GM23248 (cell line): Measurements from ENCODE around the gene BTBD7. TPM values are rescaled to one million over a fixed set of nuclear protein-coding genes. Genes with fewer than 3 reads are reported as not detected.

Experiments
- DNase-seq: peaks from one replicate; pipeline ENCODE4 v3.0.0-alpha.2; 2015
- H2AFZ ChIP-seq: fragments of 200-600 bp; sonication (generic); 2 replicates; pipeline ENCODE4 v1.6.1; 2016; ENCODE audit warnings: antibody characterized with exemption
- H3F3A ChIP-seq: fragments of 200-600 bp; sonication (generic); 2 replicates; pipeline ENCODE4 v1.6.1; 2016; ENCODE audit warnings: mild to moderate bottlenecking, antibody characterized with exemption, mixed run types; ENCODE audit not compliant: insufficient read depth
- H3K27ac ChIP-seq: fragments of 200-600 bp; sonication (generic); 2 replicates; pipeline ENCODE4 v1.5.1; 2016; ENCODE audit warnings: mild to moderate bottlenecking
- H3K27me3 ChIP-seq: fragments of 200-600 bp; sonication (generic); replicated peaks from 2 replicates; pipeline ENCODE4 v1.6.1; 2016; ENCODE audit warnings: mild to moderate bottlenecking; ENCODE audit not compliant: insufficient read depth
- H3K36me3 ChIP-seq: fragments of 200-600 bp; sonication (generic); 2 replicates; pipeline ENCODE4 v1.6.1; 2016; ENCODE audit warnings: low read depth, mild to moderate bottlenecking
- H3K4me1 ChIP-seq: fragments of 200-600 bp; sonication (generic); 2 replicates; pipeline ENCODE4 v1.6.1; 2016; ENCODE audit warnings: mild to moderate bottlenecking; ENCODE audit not compliant: insufficient read depth
- H3K4me2 ChIP-seq: fragments of 200-600 bp; sonication (generic); one replicate; pipeline ENCODE4 v1.6.1; 2016; ENCODE audit warnings: mild to moderate bottlenecking; ENCODE audit not compliant: unreplicated experiment
- H3K4me3 ChIP-seq: fragments of 200-600 bp; sonication (generic); 2 replicates; pipeline ENCODE4 v1.5.1; 2016; ENCODE audit warnings: mild to moderate bottlenecking
- H3K79me2 ChIP-seq: fragments of 200-600 bp; sonication (generic); 2 replicates; pipeline ENCODE4 v1.6.1; 2016; ENCODE audit warnings: mild to moderate bottlenecking; ENCODE audit not compliant: insufficient read depth
- H3K9ac ChIP-seq: fragments of 200-600 bp; sonication (generic); 2 replicates; pipeline ENCODE4 v1.6.1; 2016; ENCODE audit warnings: mild to moderate bottlenecking
- H3K9me2 ChIP-seq: fragments of 200-600 bp; sonication (generic); 2 replicates; pipeline ENCODE4 v1.6.1; 2016; ENCODE audit warnings: mixed run types, mild to moderate bottlenecking, moderate library complexity; ENCODE audit not compliant: insufficient read depth
- H3K9me3 ChIP-seq: fragments of 200-600 bp; sonication (generic); one replicate; pipeline ENCODE4 v1.6.1; 2017; ENCODE audit warnings: low read depth
- H4K20me1 ChIP-seq: fragments of 200-600 bp; sonication (generic); 2 replicates; pipeline ENCODE4 v1.6.0; 2016; ENCODE audit not compliant: insufficient read depth
- EZH2 ChIP-seq: fragments of 200-600 bp; sonication (generic); IDR thresholded peaks from 2 replicates; pipeline ENCODE4 v1.6.1; 2018; ENCODE audit warnings: antibody characterized with exemption, mild to moderate bottlenecking; ENCODE audit not compliant: insufficient read depth, poor library complexity, severe bottlenecking
- EZH2phosphoT487 ChIP-seq: fragments of 200-600 bp; sonication (generic); IDR thresholded peaks from 2 replicates; pipeline ENCODE4 v1.6.1; 2018; ENCODE audit warnings: antibody characterized with exemption, moderate library complexity, mild to moderate bottlenecking, low read depth; ENCODE audit not compliant: insufficient read depth
- WGBS, 2 experiments: methylation state at CpG; one replicate each; pipeline ENCODE4 v1.1.6; 2015 to 2017; ENCODE audit warnings: low lambda C conversion rate in 2 of 2, low coverage in 1 of 2; ENCODE audit errors: missing lambda C conversion rate in 2 of 2; 5-methylcytosine and 5-hydroxymethylcytosine counted together
- in situ Hi-C: fragments of 300-500 bp; cut with MboI; formaldehyde crosslinking; loops from 2 replicates; pipeline ENCODE4 v1.15.0; 2020
- polyA plus RNA-seq: library from polyadenylated mRNA; unstranded; fragments of >200 nt; fragmentation: Nextera tagmentation; extraction: Ambion mirVana; gene quantifications from 2 replicates; pipeline ENCODE4 v1.2.1, GENCODE V29; 2016
- total RNA-seq: library from RNA; depleted of rRNA; stranded (reverse); fragments of >200 nt; shearing (Covaris generic); gene quantifications from 2 replicates; pipeline ENCODE4 v1.2.3, GENCODE V29; 2014

BTBD7 gene
- total and polyA plus RNA-seq, 2 experiments from 2014 or later: 14.3 to 18.2 TPM

GRCh38 chr14:93315575-93315974, 17.3 kb downstream of the BTBD7 start:
- peaks cover 100% of the 10 kb centered on the region for H3K79me2 ChIP-seq
- peaks cover 42% of the 10 kb centered on the region for H3K4me1 ChIP-seq
- no peak overlapping the region for H3K4me3 ChIP-seq
- no peak overlapping the region for H2AFZ ChIP-seq
- DNase-seq: no peak
- no peak overlapping the region for H3K9ac ChIP-seq
- 0 out of 2 replicates have a peak, but pooled peaks cover 9% of the 10 kb centered on the region for H4K20me1 ChIP-seq
- no peaks in the 10 kb centered on the region for H3K9me2 ChIP-seq
- TF ChIP-seq EZH2phosphoT487 (no peak), EZH2 (no peak)
- no peak overlapping the region for H3K4me2 ChIP-seq
- in situ Hi-C loops: no loop called here
- no peak overlapping the region for H3K27ac ChIP-seq
- H3K9me3 ChIP-seq: no peaks in the 10 kb centered on the region
- H3F3A ChIP-seq: peaks cover 27% of the 10 kb centered on the region; the same call in 1 of the 2 replicates
- no peaks in the 10 kb centered on the region for H3K27me3 ChIP-seq
- no peaks in the 10 kb centered on the region for H3K36me3 ChIP-seq

GRCh38 chr14:93311082-93311481, 21.8 kb downstream of the BTBD7 start:
- Histone ChIP-seq H3K4me3 (no peak overlapping the region), H3K9me3 (no peaks in the 10 kb centered on the region), H2AFZ (no peak overlapping the region), H3K36me3 (no peaks in the 10 kb centered on the region), H3K9ac (no peak overlapping the region), H3K9me2 (no peaks in the 10 kb centered on the region), H3K27ac (no peak overlapping the region), H3F3A (no peaks in the 10 kb centered on the region), H3K4me2 (no peak overlapping the region), H3K27me3 (no peaks in the 10 kb centered on the region), H3K4me1 (no peaks in the 10 kb centered on the region; the same call in 1 of the 2 replicates), H3K79me2 (peaks cover 100% of the 10 kb centered on the region), H4K20me1 (0 out of 2 replicates have a peak, but pooled peaks cover 7% of the 10 kb centered on the region)
- 97 to 100% methylated on average over 1 of the region's 1 CpG for WGBS, 2 experiments
- TF ChIP-seq EZH2: no peak
- TF ChIP-seq EZH2phosphoT487: no peak
- in situ Hi-C loops: no loop called here
- DNase-seq: no peak

DNA sequence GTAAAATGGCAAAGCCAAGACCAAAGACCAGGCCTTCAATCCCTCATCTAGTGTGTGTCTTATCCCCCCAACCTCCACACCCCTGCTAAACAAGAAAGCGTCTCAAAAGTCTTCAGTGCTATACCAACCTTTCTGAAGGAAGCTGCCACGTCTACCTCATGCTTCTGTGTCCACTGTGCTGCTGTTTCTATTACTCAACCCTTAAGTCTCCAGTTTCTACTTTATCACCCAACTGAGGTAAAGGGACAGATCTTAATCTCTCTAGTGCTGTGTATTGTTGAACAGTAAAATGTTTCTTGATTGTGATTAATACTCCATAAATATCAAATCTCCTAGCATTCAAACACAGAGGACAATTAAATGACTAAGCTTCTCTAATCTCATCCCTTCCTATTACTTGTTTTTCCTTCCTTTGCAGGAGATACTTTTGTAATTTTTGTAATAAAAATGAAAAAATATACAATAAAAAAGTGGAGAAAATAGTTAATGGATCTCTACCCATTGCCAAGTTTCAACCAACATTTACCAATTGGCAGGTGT, 23.3 kb downstream of the BTBD7 start:
- peaks cover 100% of the 10 kb centered on the region for H3K79me2 ChIP-seq
- TF ChIP-seq EZH2 (no peak), EZH2phosphoT487 (no peak)
- no peaks in the 10 kb centered on the region for H3K36me3 ChIP-seq
- no peak overlapping the region for H3K9ac ChIP-seq
- H4K20me1 ChIP-seq: 0 out of 2 replicates have a peak, but pooled peaks cover 7% of the 10 kb centered on the region
- peaks cover 11% of the 10 kb centered on the region for H3K4me1 ChIP-seq
- no peak for DNase-seq
- H3K4me3 ChIP-seq: no peak overlapping the region
- H3K27me3 ChIP-seq: no peaks in the 10 kb centered on the region
- no peaks in the 10 kb centered on the region for H3K9me3 ChIP-seq
- H3K4me2 ChIP-seq: no peak overlapping the region
- no peaks in the 10 kb centered on the region for H3K9me2 ChIP-seq
- peaks cover 9% of the 10 kb centered on the region; the same call in 1 of the 2 replicates for H3F3A ChIP-seq
- in situ Hi-C loops: no loop called here
- 97 to 100% methylated on average over 2 of the region's 2 CpGs for WGBS, 2 experiments
- no peak overlapping the region for H3K27ac ChIP-seq
- no peak overlapping the region for H2AFZ ChIP-seq

GRCh38 chr14:93308686-93309345, 24.0 kb downstream of the BTBD7 start:
- Histone ChIP-seq H3K36me3 (no peaks in the 10 kb centered on the region), H3K9me2 (no peaks in the 10 kb centered on the region), H3K4me3 (no peak overlapping the region), H3K9me3 (no peaks in the 10 kb centered on the region), H4K20me1 (0 out of 2 replicates have a peak, but pooled peaks cover 7% of the 10 kb centered on the region), H3K79me2 (peaks cover 100% of the 10 kb centered on the region), H3K4me2 (no peak overlapping the region), H3F3A (peaks cover 9% of the 10 kb centered on the region; the same call in 1 of the 2 replicates), H3K4me1 (peaks cover 14% of the 10 kb centered on the region), H2AFZ (no peak overlapping the region), H3K27me3 (no peaks in the 10 kb centered on the region), H3K27ac (no peak overlapping the region), H3K9ac (no peak overlapping the region)
- in situ Hi-C loops: no loop called here
- no peak for DNase-seq
- TF ChIP-seq EZH2 (no peak), EZH2phosphoT487 (no peak)
- WGBS, 2 experiments: 93 to 99% methylated on average over 2 of the region's 2 CpGs
